ENCODE measurements around the gene MLLT3.

Gene MLLT3

GRCh38 chr9:20552874-20553557 lies 69.3 kb downstream of the MLLT3 start:
- no peak overlapping the region for H3K4me3 ChIP-seq (ENCODE audit: low read length)
- TF ChIP-seq, protein P1, sequence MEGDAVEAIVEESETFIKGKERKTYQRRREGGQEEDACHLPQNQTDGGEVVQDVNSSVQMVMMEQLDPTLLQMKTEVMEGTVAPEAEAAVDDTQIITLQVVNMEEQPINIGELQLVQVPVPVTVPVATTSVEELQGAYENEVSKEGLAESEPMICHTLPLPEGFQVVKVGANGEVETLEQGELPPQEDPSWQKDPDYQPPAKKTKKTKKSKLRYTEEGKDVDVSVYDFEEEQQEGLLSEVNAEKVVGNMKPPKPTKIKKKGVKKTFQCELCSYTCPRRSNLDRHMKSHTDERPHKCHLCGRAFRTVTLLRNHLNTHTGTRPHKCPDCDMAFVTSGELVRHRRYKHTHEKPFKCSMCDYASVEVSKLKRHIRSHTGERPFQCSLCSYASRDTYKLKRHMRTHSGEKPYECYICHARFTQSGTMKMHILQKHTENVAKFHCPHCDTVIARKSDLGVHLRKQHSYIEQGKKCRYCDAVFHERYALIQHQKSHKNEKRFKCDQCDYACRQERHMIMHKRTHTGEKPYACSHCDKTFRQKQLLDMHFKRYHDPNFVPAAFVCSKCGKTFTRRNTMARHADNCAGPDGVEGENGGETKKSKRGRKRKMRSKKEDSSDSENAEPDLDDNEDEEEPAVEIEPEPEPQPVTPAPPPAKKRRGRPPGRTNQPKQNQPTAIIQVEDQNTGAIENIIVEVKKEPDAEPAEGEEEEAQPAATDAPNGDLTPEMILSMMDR (conservative IDR thresholded peaks at IDR 0.05; ENCODE audit: low read length): peak; percentile 40
- peak; percentile 39 for DNase-seq (ENCODE audit: low read depth)

DNA sequence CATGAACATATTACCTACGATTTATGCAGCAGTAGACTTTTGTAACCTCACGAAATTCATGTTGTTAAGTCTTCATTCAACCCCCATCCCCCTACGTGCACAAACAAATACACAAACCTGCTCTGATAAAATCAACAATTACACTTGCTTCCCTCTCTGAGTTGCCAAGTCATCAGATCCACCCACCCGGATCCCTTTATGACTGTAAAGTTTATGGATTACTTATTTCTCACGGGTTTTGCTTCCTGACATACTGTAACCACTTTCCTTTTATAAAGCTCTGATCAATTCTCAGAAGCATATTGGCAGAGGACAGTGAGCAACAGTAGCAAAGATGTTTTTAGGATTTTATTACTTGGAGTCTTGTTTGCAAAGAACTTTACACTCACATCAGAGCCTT lies 70.5 kb downstream of the MLLT3 start:
- H3K4me3 ChIP-seq (ENCODE audit: low read length): no peak overlapping the region
- no peak for DNase-seq (ENCODE audit: low read depth)
- TF ChIP-seq, protein P1 (conservative IDR thresholded peaks at IDR 0.05; ENCODE audit: low read length): no peak

DNA sequence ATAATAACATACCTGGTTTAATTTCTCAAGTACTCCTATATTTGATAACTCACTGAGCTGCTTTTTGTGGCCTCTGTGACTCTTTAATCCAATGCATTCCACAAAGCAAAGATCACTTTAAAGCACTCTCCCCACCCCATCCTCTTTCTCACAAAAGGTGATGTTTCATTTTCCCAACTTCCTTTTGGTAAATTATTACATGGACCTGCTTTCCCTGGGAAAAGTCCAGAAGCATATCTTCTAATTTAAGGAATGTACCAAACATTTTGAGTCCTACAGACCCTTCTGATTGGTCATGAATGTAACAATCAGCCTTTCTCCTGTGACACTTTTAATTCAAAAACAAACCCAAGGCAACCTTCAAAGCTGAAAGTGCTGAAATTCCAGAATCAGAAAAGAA lies 71.1 kb downstream of the MLLT3 start:
- DNase-seq (ENCODE audit: low read depth): no peak
- TF ChIP-seq, protein P1 (conservative IDR thresholded peaks at IDR 0.05; ENCODE audit: low read length): no peak
- no peak overlapping the region for H3K4me3 ChIP-seq (ENCODE audit: low read length)

DNA sequence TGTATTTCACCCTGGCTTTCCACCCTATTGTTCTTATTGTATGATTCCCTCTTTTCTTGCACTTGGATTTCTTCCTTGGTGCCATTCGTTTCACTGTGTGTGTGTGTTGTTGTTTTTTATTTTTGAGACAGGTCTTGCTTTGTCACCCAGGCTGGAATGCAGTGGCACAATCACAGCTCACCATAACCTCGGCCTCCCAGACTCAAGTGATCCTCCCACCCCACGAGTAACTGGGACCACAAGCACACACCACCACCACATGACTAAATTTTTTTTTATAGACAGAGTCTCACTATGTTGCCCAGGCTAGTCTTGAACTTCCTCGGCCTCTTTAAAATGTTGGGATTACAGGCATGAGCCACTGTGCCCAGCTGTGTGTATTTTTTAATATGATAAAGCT lies 72.0 kb downstream of the MLLT3 start:
- DNase-seq (ENCODE audit: low read depth): no peak
- TF ChIP-seq, protein P1 (conservative IDR thresholded peaks at IDR 0.05; ENCODE audit: low read length): no peak

GRCh38 chr9:20549053-20549452 lies 73.2 kb downstream of the MLLT3 start:
- TF ChIP-seq, protein P1 (conservative IDR thresholded peaks at IDR 0.05; ENCODE audit: low read length): no peak
- no peak for DNase-seq (ENCODE audit: low read depth)
- H3K4me3 ChIP-seq (ENCODE audit: low read length): no peak overlapping the region

More for the DNA sequence above, 72.0 kb downstream of the MLLT3 start:
- no peak overlapping the region for H3K4me3 ChIP-seq (ENCODE audit: low read length)

- TF ChIP-seq, protein P1 (conservative IDR thresholded peaks at IDR 0.05; ENCODE audit: low read length): no peak
- no peak overlapping the region for H3K4me3 ChIP-seq (ENCODE audit: low read length)
- no peak for DNase-seq (ENCODE audit: low read depth)
Measured at GRCh38 chr9:20545023-20545622, 77.2 kb downstream of the MLLT3 start.
